Measurements from ENCODE around the gene MYH16.

The MYH16 gene

GRCh38 chr7:99244939-99245338 lies 27.7 kb upstream of the MYH16 start:
- DNase-seq (ENCODE audit: low read depth in 1 of 2, low spot score in 1 of 2), result no peak

DNA sequence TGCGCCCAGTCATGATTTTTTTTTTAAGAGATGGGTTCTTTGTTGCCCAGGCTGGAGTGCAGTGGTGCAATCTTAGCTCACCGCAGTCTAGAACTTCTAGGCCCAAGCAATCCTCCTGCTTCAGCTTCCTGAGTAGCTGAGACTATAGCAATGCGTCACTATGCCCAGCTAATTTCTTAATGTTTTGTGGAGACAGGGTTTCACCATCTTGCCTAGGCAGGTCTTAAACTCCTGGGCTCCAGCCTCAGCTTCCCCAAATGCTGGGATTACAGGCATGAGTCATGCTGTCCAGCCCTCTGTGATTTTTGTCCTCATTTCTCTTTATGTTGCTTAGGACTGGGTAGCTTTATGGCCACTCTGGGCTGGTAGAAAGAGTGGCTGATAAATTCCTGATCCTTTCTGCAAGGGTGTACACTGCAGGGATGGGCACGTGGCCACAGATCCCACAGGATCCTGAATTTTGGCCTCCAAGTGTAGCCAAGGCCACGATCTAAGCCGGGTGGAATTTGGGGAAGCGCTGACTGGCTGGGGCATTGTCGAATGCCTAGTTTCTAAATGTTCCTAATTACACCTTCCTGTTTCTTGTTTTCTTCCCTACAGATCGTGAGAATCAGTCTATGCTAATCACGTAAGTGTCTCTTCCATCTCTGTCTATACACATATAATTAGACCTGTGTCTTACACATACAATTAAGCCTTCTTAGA lies 24.1 kb upstream of the MYH16 start:
- in situ Hi-C loops (cut with HindIII; ENCODE audit: low pct_unique_long_range_greater_than_20kb, low sequenced_read_pairs), result no loop called here
- no peak for DNase-seq (ENCODE audit: low read depth in 1 of 2, low spot score in 1 of 2)
- no peak for TF ChIP-seq JUND (IDR thresholded peaks at IDR 0.05; ENCODE audit: low read depth)

More at GRCh38 chr7:99244939-99245338, 27.7 kb upstream of the MYH16 start:
- in situ Hi-C loops (cut with HindIII; ENCODE audit: low pct_unique_long_range_greater_than_20kb, low sequenced_read_pairs), result no loop called here
- TF ChIP-seq JUND (IDR thresholded peaks at IDR 0.05; ENCODE audit: low read depth), result no peak

GRCh38 chr7:99249985-99250575 lies 22.6 kb upstream of the MYH16 start:
- DNase-seq (ENCODE audit: low read depth in 1 of 2, low spot score in 1 of 2), result no peak
- in situ Hi-C loops (cut with HindIII; ENCODE audit: low pct_unique_long_range_greater_than_20kb, low sequenced_read_pairs), result no loop called here
- TF ChIP-seq JUND (IDR thresholded peaks at IDR 0.05; ENCODE audit: low read depth), result no peak

GRCh38 chr7:99252166-99252895 lies 20.3 kb upstream of the MYH16 start:
- no peak for DNase-seq (ENCODE audit: low read depth in 1 of 2, low spot score in 1 of 2)
- in situ Hi-C loops (cut with HindIII; ENCODE audit: low pct_unique_long_range_greater_than_20kb, low sequenced_read_pairs), result no loop called here
- TF ChIP-seq JUND (IDR thresholded peaks at IDR 0.05; ENCODE audit: low read depth), result no peak

GRCh38 chr7:99253369-99253768 lies 19.3 kb upstream of the MYH16 start:
- no peak for DNase-seq (ENCODE audit: low read depth in 1 of 2, low spot score in 1 of 2)
- in situ Hi-C loops (cut with HindIII; ENCODE audit: low pct_unique_long_range_greater_than_20kb, low sequenced_read_pairs), result no loop called here
- no peak for TF ChIP-seq JUND (IDR thresholded peaks at IDR 0.05; ENCODE audit: low read depth)

DNA sequence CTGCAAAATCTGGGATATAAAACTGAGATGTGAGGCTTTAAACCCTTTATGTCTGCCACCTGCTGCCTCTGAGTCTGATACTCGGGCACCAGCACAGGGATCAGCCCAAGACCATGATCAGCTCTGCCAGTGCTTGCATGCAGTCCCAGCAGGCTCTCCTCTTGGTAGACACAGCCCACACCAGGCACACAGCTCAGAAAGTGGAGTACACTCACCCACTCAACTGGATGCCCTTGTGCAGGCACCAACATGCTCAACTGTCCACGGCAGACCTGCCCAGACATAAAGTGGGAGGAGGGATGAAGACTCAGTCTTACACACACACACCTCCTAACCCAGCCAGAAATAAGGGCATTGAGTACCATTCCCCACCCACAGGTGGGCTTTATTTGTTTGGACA lies 18.2 kb upstream of the MYH16 start:
- DNase-seq (ENCODE audit: low read depth in 1 of 2, low spot score in 1 of 2), result no peak
- TF ChIP-seq JUND (IDR thresholded peaks at IDR 0.05; ENCODE audit: low read depth), result no peak
- in situ Hi-C loops (cut with HindIII; ENCODE audit: low pct_unique_long_range_greater_than_20kb, low sequenced_read_pairs), result no loop called here

GRCh38 chr7:99255463-99255862 lies 17.2 kb upstream of the MYH16 start:
- in situ Hi-C loops (cut with HindIII; ENCODE audit: low pct_unique_long_range_greater_than_20kb, low sequenced_read_pairs), result no loop called here
- DNase-seq (ENCODE audit: low read depth in 1 of 2, low spot score in 1 of 2), result no peak
- no peak for TF ChIP-seq JUND (IDR thresholded peaks at IDR 0.05; ENCODE audit: low read depth)

DNA sequence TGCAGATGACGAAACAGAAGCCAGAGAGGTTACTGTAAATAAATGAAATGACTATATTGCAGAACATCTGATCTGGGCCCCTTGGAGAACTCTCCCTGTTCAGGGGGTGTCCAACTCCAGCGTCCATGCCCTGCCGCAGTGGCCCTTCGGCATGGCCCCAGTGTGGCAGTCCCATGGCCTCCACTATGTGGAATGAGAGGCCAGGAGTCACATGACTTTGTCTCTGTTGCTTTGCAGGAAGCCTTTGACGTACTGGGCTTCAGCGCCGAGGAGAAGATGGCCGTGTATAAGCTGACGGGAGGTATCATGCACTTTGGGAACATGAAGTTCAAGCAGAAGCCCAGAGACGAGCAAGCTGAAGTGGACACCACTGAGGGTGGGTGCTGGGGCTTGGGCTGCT lies 15.6 kb upstream of the MYH16 start:
- no peak for DNase-seq (ENCODE audit: low read depth in 1 of 2, low spot score in 1 of 2)
- in situ Hi-C loops (cut with HindIII; ENCODE audit: low pct_unique_long_range_greater_than_20kb, low sequenced_read_pairs), result no loop called here
- no peak for TF ChIP-seq JUND (IDR thresholded peaks at IDR 0.05; ENCODE audit: low read depth)

- TF ChIP-seq JUND (IDR thresholded peaks at IDR 0.05; ENCODE audit: low read depth), result no peak
- DNase-seq (ENCODE audit: low read depth in 1 of 2, low spot score in 1 of 2), result no peak
- in situ Hi-C loops (cut with HindIII; ENCODE audit: low pct_unique_long_range_greater_than_20kb, low sequenced_read_pairs), result no loop called here
These were observed 15.0 kb upstream of the MYH16 start for GRCh38 chr7:99257675-99258074.

GRCh38 chr7:99258501-99258900 lies 14.1 kb upstream of the MYH16 start:
- no peak for TF ChIP-seq JUND (IDR thresholded peaks at IDR 0.05; ENCODE audit: low read depth)
- in situ Hi-C loops (cut with HindIII; ENCODE audit: low pct_unique_long_range_greater_than_20kb, low sequenced_read_pairs), result no loop called here

GRCh38 chr7:99260395-99260794 lies 12.2 kb upstream of the MYH16 start:
- no peak for TF ChIP-seq JUND (IDR thresholded peaks at IDR 0.05; ENCODE audit: low read depth)
- in situ Hi-C loops (cut with HindIII; ENCODE audit: low pct_unique_long_range_greater_than_20kb, low sequenced_read_pairs), result no loop called here
- no peak for DNase-seq (ENCODE audit: low read depth in 1 of 2, low spot score in 1 of 2)

More at GRCh38 chr7:99258501-99258900, 14.1 kb upstream of the MYH16 start:
- no peak for DNase-seq (ENCODE audit: low read depth in 1 of 2, low spot score in 1 of 2)

GRCh38 chr7:99261646-99262045 lies 11.0 kb upstream of the MYH16 start:
- DNase-seq (ENCODE audit: low read depth in 1 of 2, low spot score in 1 of 2), result no peak
- TF ChIP-seq JUND (IDR thresholded peaks at IDR 0.05; ENCODE audit: low read depth), result no peak
- in situ Hi-C loops (cut with HindIII; ENCODE audit: low pct_unique_long_range_greater_than_20kb, low sequenced_read_pairs), result no loop called here

- in situ Hi-C loops (cut with HindIII; ENCODE audit: low pct_unique_long_range_greater_than_20kb, low sequenced_read_pairs), result no loop called here
- no peak for DNase-seq (ENCODE audit: low read depth in 1 of 2, low spot score in 1 of 2)
- no peak for TF ChIP-seq JUND (IDR thresholded peaks at IDR 0.05; ENCODE audit: low read depth)
These were observed 6.7 kb upstream of the MYH16 start for GRCh38 chr7:99265848-99266480.

Measured in T47D (cell line).